ENCODE measurements around the gene RBM45.
A peak's percentile ranks its signal among the peaks of the same experiment; 100 is the strongest.

Gene RBM45

GRCh38 chr2:178155524-178155923, 43.3 kb downstream of the RBM45 start:
- H3K27me3 ChIP-seq (ENCODE audit: insufficient read depth, poor library complexity, severe bottlenecking), result no peaks in the 10 kb centered on the region
- DNase-seq (ENCODE audit: low spot score) (no peak), ATAC-seq (ENCODE audit: low read depth) (no peak)
- no peak for TF ChIP-seq CTCF (IDR thresholded peaks at IDR 0.05; ENCODE audit: poor library complexity, severe bottlenecking)
- H3K27ac ChIP-seq (ENCODE audit: poor library complexity, severe bottlenecking), result no peak overlapping the region
- no peaks in the 10 kb centered on the region for H3K9me3 ChIP-seq (ENCODE audit: severe bottlenecking)
- H3K36me3 ChIP-seq (ENCODE audit: low read depth), result no peaks in the 10 kb centered on the region
- no peak overlapping the region for H3K4me3 ChIP-seq (ENCODE audit: severe bottlenecking)
- H3K4me1 ChIP-seq (ENCODE audit: insufficient read depth, poor library complexity, severe bottlenecking), result no peaks in the 10 kb centered on the region

GRCh38 chr2:178157574-178157973, 45.3 kb downstream of the RBM45 start:
- peak; percentile 76; the same call in 2 of the 3 replicates for ATAC-seq (ENCODE audit: low read depth)
- TF ChIP-seq CTCF (IDR thresholded peaks at IDR 0.05; ENCODE audit: poor library complexity, severe bottlenecking), result no peak
- H3K27ac ChIP-seq (ENCODE audit: poor library complexity, severe bottlenecking), result no peak overlapping the region
- no peaks in the 10 kb centered on the region for H3K36me3 ChIP-seq (ENCODE audit: low read depth)
- H3K9me3 ChIP-seq (ENCODE audit: severe bottlenecking), result no peaks in the 10 kb centered on the region
- H3K27me3 ChIP-seq (ENCODE audit: insufficient read depth, poor library complexity, severe bottlenecking), result no peaks in the 10 kb centered on the region
- DNase-seq (ENCODE audit: low spot score), result no peak
- no peak overlapping the region for H3K4me3 ChIP-seq (ENCODE audit: severe bottlenecking)
- no peaks in the 10 kb centered on the region for H3K4me1 ChIP-seq (ENCODE audit: insufficient read depth, poor library complexity, severe bottlenecking)

- no peaks in the 10 kb centered on the region for H3K27me3 ChIP-seq (ENCODE audit: insufficient read depth, poor library complexity, severe bottlenecking)
- no peak for ATAC-seq (ENCODE audit: low read depth)
- no peak for TF ChIP-seq CTCF (IDR thresholded peaks at IDR 0.05; ENCODE audit: poor library complexity, severe bottlenecking)
These were observed 47.7 kb downstream of the RBM45 start for GRCh38 chr2:178159966-178160365.

GRCh38 chr2:178160601-178161000, 48.4 kb downstream of the RBM45 start:
- no peaks in the 10 kb centered on the region for H3K27me3 ChIP-seq (ENCODE audit: insufficient read depth, poor library complexity, severe bottlenecking)
- H3K36me3 ChIP-seq (ENCODE audit: low read depth), result no peaks in the 10 kb centered on the region
- TF ChIP-seq CTCF (IDR thresholded peaks at IDR 0.05; ENCODE audit: poor library complexity, severe bottlenecking), result no peak
- H3K9me3 ChIP-seq (ENCODE audit: severe bottlenecking), result no peaks in the 10 kb centered on the region
- H3K4me1 ChIP-seq (ENCODE audit: insufficient read depth, poor library complexity, severe bottlenecking), result no peaks in the 10 kb centered on the region
- no peak overlapping the region for H3K4me3 ChIP-seq (ENCODE audit: severe bottlenecking)
- H3K27ac ChIP-seq (ENCODE audit: poor library complexity, severe bottlenecking), result no peak overlapping the region
- DNase-seq (ENCODE audit: low spot score), result no peak
- ATAC-seq (ENCODE audit: low read depth), result no peak

More at GRCh38 chr2:178159966-178160365, 47.7 kb downstream of the RBM45 start:
- H3K36me3 ChIP-seq (ENCODE audit: low read depth), result no peaks in the 10 kb centered on the region
- H3K4me3 ChIP-seq (ENCODE audit: severe bottlenecking), result no peak overlapping the region
- H3K9me3 ChIP-seq (ENCODE audit: severe bottlenecking), result no peaks in the 10 kb centered on the region
- H3K4me1 ChIP-seq (ENCODE audit: insufficient read depth, poor library complexity, severe bottlenecking), result no peaks in the 10 kb centered on the region
- no peak for DNase-seq (ENCODE audit: low spot score)
- no peak overlapping the region for H3K27ac ChIP-seq (ENCODE audit: poor library complexity, severe bottlenecking)

GRCh38 chr2:178163395-178163794, 51.2 kb downstream of the RBM45 start:
- DNase-seq (ENCODE audit: low spot score) (no peak), ATAC-seq (ENCODE audit: low read depth) (no peak)
- no peaks in the 10 kb centered on the region for H3K36me3 ChIP-seq (ENCODE audit: low read depth)
- no peaks in the 10 kb centered on the region for H3K4me1 ChIP-seq (ENCODE audit: insufficient read depth, poor library complexity, severe bottlenecking)
- no peak overlapping the region for H3K4me3 ChIP-seq (ENCODE audit: severe bottlenecking)
- no peaks in the 10 kb centered on the region for H3K9me3 ChIP-seq (ENCODE audit: severe bottlenecking)
- no peak overlapping the region for H3K27ac ChIP-seq (ENCODE audit: poor library complexity, severe bottlenecking)
- H3K27me3 ChIP-seq (ENCODE audit: insufficient read depth, poor library complexity, severe bottlenecking), result no peaks in the 10 kb centered on the region
- TF ChIP-seq CTCF (IDR thresholded peaks at IDR 0.05; ENCODE audit: poor library complexity, severe bottlenecking), result no peak

Measured in RWPE2 (cell line).